Keratinocyte (primary cell): ENCODE results near the gene VSNL1.

ENCODE experiments used
- EZH2 ChIP-seq: IDR thresholded peaks from one replicate; pipeline ENCODE4 v1.6.1; 2012; ENCODE audit warnings: inconsistent platforms, mild to moderate bottlenecking, low read length, moderate library complexity
- TF ChIP-seq, protein P1 (sequence below), 3 experiments: IDR thresholded peaks in 1 of 3; conservative IDR thresholded peaks in 1 of 3; optimal IDR thresholded peaks in 1 of 3; 2 replicates in 2 of 3; 3 replicates in 1 of 3; pipeline versions ENCODE3 to v1.5.1; 2011; ENCODE audit warnings: low read length in 3 of 3, mild to moderate bottlenecking in 3 of 3, moderate library complexity in 2 of 3, control low read depth in 1 of 3, inconsistent platforms in 1 of 3; ENCODE audit not compliant: insufficient read depth in 2 of 3; ENCODE audit errors: extremely low read depth in 1 of 3

GRCh38 chr2:17518212-17519154 lies 22.0 kb upstream of the VSNL1 start, which contains the start of gene RAD51AP2:
- TF ChIP-seq, protein P1, sequence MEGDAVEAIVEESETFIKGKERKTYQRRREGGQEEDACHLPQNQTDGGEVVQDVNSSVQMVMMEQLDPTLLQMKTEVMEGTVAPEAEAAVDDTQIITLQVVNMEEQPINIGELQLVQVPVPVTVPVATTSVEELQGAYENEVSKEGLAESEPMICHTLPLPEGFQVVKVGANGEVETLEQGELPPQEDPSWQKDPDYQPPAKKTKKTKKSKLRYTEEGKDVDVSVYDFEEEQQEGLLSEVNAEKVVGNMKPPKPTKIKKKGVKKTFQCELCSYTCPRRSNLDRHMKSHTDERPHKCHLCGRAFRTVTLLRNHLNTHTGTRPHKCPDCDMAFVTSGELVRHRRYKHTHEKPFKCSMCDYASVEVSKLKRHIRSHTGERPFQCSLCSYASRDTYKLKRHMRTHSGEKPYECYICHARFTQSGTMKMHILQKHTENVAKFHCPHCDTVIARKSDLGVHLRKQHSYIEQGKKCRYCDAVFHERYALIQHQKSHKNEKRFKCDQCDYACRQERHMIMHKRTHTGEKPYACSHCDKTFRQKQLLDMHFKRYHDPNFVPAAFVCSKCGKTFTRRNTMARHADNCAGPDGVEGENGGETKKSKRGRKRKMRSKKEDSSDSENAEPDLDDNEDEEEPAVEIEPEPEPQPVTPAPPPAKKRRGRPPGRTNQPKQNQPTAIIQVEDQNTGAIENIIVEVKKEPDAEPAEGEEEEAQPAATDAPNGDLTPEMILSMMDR (optimal IDR thresholded peaks at IDR 0.05 in 1 of 3, IDR thresholded peaks at IDR 0.05 in 1 of 3, conservative IDR thresholded peaks at IDR 0.05 in 1 of 3; ENCODE audit: extremely low read depth in 1 of 3, insufficient read depth in 2 of 3, low read length in 3 of 3) = peak in 1 of 3 experiments; percentile 6
- TF ChIP-seq EZH2 = no peak
